PC-3 (cell line): ENCODE results near the gene TRDMT1. TPM values are rescaled to one million over a fixed set of nuclear protein-coding genes. Genes with fewer than 3 reads are reported as not detected.
A peak's percentile ranks its signal among the peaks of the same experiment; 100 is the strongest.

Experiments
- ATAC-seq: fragments of 200-7000 bp; cut with Tn5 transposase; 2 replicates; pipeline ENCODE4 v1.9.1; 2020; ENCODE audit warnings: mild to moderate bottlenecking, moderate library complexity
- BruUV-seq: library from RNA; stranded (reverse); fragments of 400-500 nt; replicated peaks from 2 replicates; lab custom pipeline; 2021; lab: Mats Ljungman, UMichigan
- CTCF ChIA-PET: fragments of 300-600 bp; sonication (Branson Sonifier 250); formaldehyde crosslinking; loops from one replicate; lab custom pipeline; 2022; ENCODE audit warnings: antibody characterized with exemption; lab: Charles Lee
- POLR2A ChIA-PET: fragments of 300-600 bp; sonication (Branson Sonifier 250); formaldehyde crosslinking; loops from one replicate; lab custom pipeline; 2022; ENCODE audit warnings: antibody characterized with exemption; ENCODE audit not compliant: unreplicated experiment; lab: Charles Lee
- DNase-seq: peaks from one replicate; pipeline ENCODE4 v3.0.0-alpha.2; 2015
- H2AFZ ChIP-seq: fragments of 300-600 bp; sonication (generic); 2 replicates; pipeline ENCODE4 v1.6.0; 2016; ENCODE audit warnings: antibody characterized with exemption, low read length
- H3F3A ChIP-seq: fragments of 300-600 bp; sonication (generic); one replicate; pipeline ENCODE4 v1.6.0; 2017; ENCODE audit warnings: antibody characterized with exemption, low read length, control low read depth, mild to moderate bottlenecking; ENCODE audit not compliant: unreplicated experiment
- H3K27ac ChIP-seq: fragments of 300-600 bp; sonication (generic); 2 replicates; pipeline ENCODE4 v1.5.1; 2016; ENCODE audit warnings: mild to moderate bottlenecking, low read length
- H3K27me3 ChIP-seq: fragments of 300-600 bp; sonication (generic); 2 replicates; pipeline ENCODE4 v1.6.1; 2016; ENCODE audit warnings: low read length, mixed read lengths
- H3K36me3 ChIP-seq: fragments of 300-600 bp; sonication (generic); 2 replicates; pipeline ENCODE4 v1.6.1; 2016; ENCODE audit warnings: low read depth, mixed run types, low read length, mixed read lengths
- H3K4me1 ChIP-seq: fragments of 300-600 bp; sonication (generic); 2 replicates; pipeline ENCODE4 v1.5.1; 2016; ENCODE audit warnings: low read length; ENCODE audit not compliant: insufficient read depth
- H3K4me2 ChIP-seq: fragments of 300-600 bp; sonication (generic); 2 replicates; pipeline ENCODE4 v1.6.0; 2016; ENCODE audit warnings: low read length
- H3K4me3 ChIP-seq: fragments of 300-600 bp; sonication (generic); 2 replicates; pipeline ENCODE4 v1.5.1; 2016; ENCODE audit warnings: mild to moderate bottlenecking, low read length, mixed read lengths
- H3K79me2 ChIP-seq: fragments of 300-600 bp; sonication (generic); 2 replicates; pipeline ENCODE4 v1.6.1; 2017; ENCODE audit warnings: low read length, mixed read lengths
- H3K9ac ChIP-seq: fragments of 300-600 bp; sonication (generic); 2 replicates; pipeline ENCODE4 v1.6.0; 2016; ENCODE audit warnings: mild to moderate bottlenecking, low read length
- H3K9me2 ChIP-seq: fragments of 300-600 bp; sonication (generic); replicated peaks from 2 replicates; pipeline ENCODE4 v1.6.1; 2016; ENCODE audit warnings: mixed run types, low read length, mixed read lengths
- H3K9me3 ChIP-seq: fragments of 300-600 bp; sonication (generic); 2 replicates; pipeline ENCODE4 v1.6.1; 2016; ENCODE audit warnings: low read length, mixed read lengths
- H4K20me1 ChIP-seq: fragments of 300-600 bp; sonication (generic); 2 replicates; pipeline ENCODE4 v1.6.1; 2016; ENCODE audit warnings: low read length, mixed read lengths
- CTCF ChIP-seq: fragments of 300-600 bp; sonication (generic); conservative IDR thresholded peaks from 2 replicates; pipeline ENCODE4 v1.5.1; 2017; ENCODE audit warnings: antibody characterized with exemption, low read depth, mild to moderate bottlenecking, low read length
- EZH2 ChIP-seq: fragments of 300-600 bp; sonication (generic); IDR thresholded peaks from one replicate; pipeline ENCODE4 v1.6.1; 2017; ENCODE audit warnings: antibody characterized with exemption, mild to moderate bottlenecking, low read length; ENCODE audit not compliant: unreplicated experiment
- EZH2phosphoT487 ChIP-seq: fragments of 300-600 bp; sonication (generic); IDR thresholded peaks from 2 replicates; pipeline ENCODE4 v1.6.1; 2018; ENCODE audit warnings: mild to moderate bottlenecking, antibody characterized with exemption, low read length, borderline replicate concordance
- intact Hi-C: fragments of 100-400 bp; cut with micrococcal nuclease; formaldehyde crosslinking; loops from 2 replicates; pipeline ENCODE4 v1.9.0; 2023
- total RNA-seq: library from RNA; depleted of rRNA; stranded (reverse); fragments of >200 nt; gene quantifications from 2 replicates; pipeline ENCODE4 v1.2.3, GENCODE V29; 2014

The TRDMT1 gene
- total RNA-seq, 1 experiment from 2014 or later: 2.0 TPM

DNA sequence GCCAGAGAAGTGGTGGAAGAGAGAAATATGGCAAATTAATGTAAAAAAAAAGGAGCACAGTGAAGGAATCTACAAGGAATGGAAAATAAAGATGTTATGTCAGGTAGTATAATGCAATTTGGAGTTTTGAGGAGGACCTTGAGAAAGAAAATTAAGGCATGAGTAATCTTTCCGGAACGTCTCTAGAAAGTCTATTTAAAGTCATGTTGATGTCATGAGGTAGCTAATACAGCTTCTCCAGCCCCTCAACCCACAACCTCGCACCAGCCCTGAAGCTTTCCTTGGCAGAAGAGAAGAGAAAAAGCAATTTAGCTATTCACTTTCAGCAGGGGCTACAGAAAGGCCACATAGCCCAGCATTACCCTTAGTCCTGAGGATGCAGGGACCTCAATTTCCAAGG is 22.5 kb downstream of the TRDMT1 start:
- no TSS peak for BruUV-seq
- ATAC-seq (no peak), DNase-seq (no peak)
- ChIA-PET POLR2A (no interaction called here), CTCF (interaction anchor here (0.6 kb wide), 1 partner anchor 150 kb away, joined by 4 read pairs; no protein-coding TSS in a partner anchor)
- Histone ChIP-seq H3K4me1 (no peaks in the 10 kb centered on the region), H3K9me3 (no peaks in the 10 kb centered on the region), H3K27me3 (no peaks in the 10 kb centered on the region), H3K9ac (no peak overlapping the region), H2AFZ (no peak overlapping the region), H3K36me3 (no peaks in the 10 kb centered on the region), H4K20me1 (no peaks in the 10 kb centered on the region), H3K27ac (no peak overlapping the region), H3K9me2 (no peaks in the 10 kb centered on the region), H3K79me2 (no peaks in the 10 kb centered on the region), H3K4me3 (no peak overlapping the region), H3K4me2 (no peak overlapping the region), H3F3A (no peaks in the 10 kb centered on the region)
- TF ChIP-seq EZH2phosphoT487: no peak
- TF ChIP-seq EZH2: no peak
- no peak for TF ChIP-seq CTCF
- intact Hi-C loops: loop anchor here (10.0 kb wide), 2 partner anchors 104 to 154 kb away; no protein-coding TSS in a partner anchor

GRCh38 chr10:17178006-17178405 is 23.5 kb downstream of the TRDMT1 start:
- Histone ChIP-seq H3K9me3 (no peaks in the 10 kb centered on the region), H3K9ac (no peak overlapping the region)
- peak; percentile 54; the same call in 1 of the 2 replicates for ATAC-seq

More at GRCh38 chr10:17178006-17178405, 23.5 kb downstream of the TRDMT1 start:
- no peaks in the 10 kb centered on the region for H3K4me1 ChIP-seq
- no peak overlapping the region for H3K4me3 ChIP-seq
- DNase-seq: no peak
- no peaks in the 10 kb centered on the region for H3K79me2 ChIP-seq
- intact Hi-C loops: loop anchor here (10.0 kb wide), 2 partner anchors 103 to 153 kb away; no protein-coding TSS in a partner anchor
- no peaks in the 10 kb centered on the region for H3K27me3 ChIP-seq
- H2AFZ ChIP-seq: no peak overlapping the region
- CTCF ChIA-PET: interaction anchor here (0.6 kb wide), 1 partner anchor 24 kb away, joined by 3 read pairs; the partner anchor contains the start of gene TRDMT1
- no peak overlapping the region for H3K4me2 ChIP-seq
- H4K20me1 ChIP-seq: no peaks in the 10 kb centered on the region
- H3K9me2 ChIP-seq: no peaks in the 10 kb centered on the region
- BruUV-seq: no TSS peak
- POLR2A ChIA-PET: interaction anchor here (0.6 kb wide), 1 partner anchor 317 kb away, joined by 12 read pairs; no protein-coding TSS in a partner anchor
- 0 out of 2 replicates have a peak, but pooled peaks have one; percentile 12 for TF ChIP-seq CTCF
- no peak for TF ChIP-seq EZH2
- no peaks in the 10 kb centered on the region for H3F3A ChIP-seq
- H3K27ac ChIP-seq: no peak overlapping the region
- no peaks in the 10 kb centered on the region for H3K36me3 ChIP-seq
